CD4-positive, alpha-beta T cell treated with Interleukin-1 beta for 1 hour (primary cell): ENCODE results near the gene CREBRF.
"Not testable (repeated sequence)": the region's sequence is repeated elsewhere in the genome, so short reads cannot be mapped to it uniquely, and the experiment has no call there.

Source experiments
- DNase-seq, 2 donors: peaks; one replicate each; pipeline ENCODE4 v3.0.0-alpha.2; 2020 to 2022

The CREBRF gene

GRCh38 chr5:173035904-173036707, 20.0 kb upstream of the CREBRF start:
- no peak for DNase-seq

GRCh38 chr5:173039188-173039587, 17.0 kb upstream of the CREBRF start:
- no peak for DNase-seq

- DNase-seq: no peak
Observed at GRCh38 chr5:173039964-173040363, 16.2 kb upstream of the CREBRF start.

- DNase-seq: no peak
Observed at GRCh38 chr5:173041881-173042762, 14.0 kb upstream of the CREBRF start.

GRCh38 chr5:173042763-173043107, 13.4 kb upstream of the CREBRF start:
- DNase-seq: no peak

GRCh38 chr5:173045474-173045873, 10.7 kb upstream of the CREBRF start:
- DNase-seq: no peak

- not testable (repeated sequence) for DNase-seq
Observed at GRCh38 chr5:173047096-173047837, 8.9 kb upstream of the CREBRF start.

GRCh38 chr5:173047838-173048105, 8.4 kb upstream of the CREBRF start:
- DNase-seq: no peak

GRCh38 chr5:173050791-173051190, 5.4 kb upstream of the CREBRF start:
- DNase-seq: no peak

- no peak for DNase-seq
Observed at GRCh38 chr5:173051746-173052145, 4.4 kb upstream of the CREBRF start.

GRCh38 chr5:173053041-173053440, 3.1 kb upstream of the CREBRF start:
- DNase-seq: no peak

- no peak for DNase-seq
Observed at GRCh38 chr5:173055042-173055721, 970 bp upstream of the CREBRF start.

GRCh38 chr5:173055722-173055982, 500 bp upstream of the CREBRF start:
- peak in 1 of 2 donors; percentile 10 for DNase-seq

GRCh38 chr5:173056783-173057061, 570 bp downstream of the CREBRF start:
- no peak for DNase-seq

GRCh38 chr5:173057062-173057924, 1.1 kb downstream of the CREBRF start:
- DNase-seq: peak; percentile 97 to 98

- DNase-seq: no peak
Observed at GRCh38 chr5:173062141-173062540, 6.0 kb downstream of the CREBRF start.

GRCh38 chr5:173065155-173065554, 9.0 kb downstream of the CREBRF start:
- no peak for DNase-seq

- no peak for DNase-seq
Observed at GRCh38 chr5:173069671-173070070, 13.5 kb downstream of the CREBRF start.

- no peak for DNase-seq
Observed at GRCh38 chr5:173075137-173075843, 19.1 kb downstream of the CREBRF start.

GRCh38 chr5:173075970-173076369, 19.8 kb downstream of the CREBRF start:
- DNase-seq: no peak

- not testable (repeated sequence) for DNase-seq
Observed at GRCh38 chr5:173076471-173076870, 20.3 kb downstream of the CREBRF start.

- no peak for DNase-seq
Observed at GRCh38 chr5:173078878-173079277, 22.7 kb downstream of the CREBRF start.
